ENCODE data around the gene STK33.

Gene STK33

GRCh38 chr11:8593935-8594909 lies at the start of gene STK33:
Gene STK33, minus strand, starts transcription at chr11:8594228. Its CDS starts 119,323 bp downstream, at chr11:8474905.
- no peaks in the 10 kb centered on the region for H3K36me3 ChIP-seq (ENCODE audit: insufficient read depth, low read length)
- peaks cover 7% of the 10 kb centered on the region for H3K4me1 ChIP-seq (ENCODE audit: insufficient read depth, low read length)
- no peaks in the 10 kb centered on the region for H3K9me3 ChIP-seq (ENCODE audit: low read length)
- peak within 1 kb of the TSS; percentile 61 for H3K27ac ChIP-seq (ENCODE audit: low read depth, low read length)
- no peaks in the 10 kb centered on the region for H3K27me3 ChIP-seq (ENCODE audit: control insufficient read depth in 1 of 2, insufficient read depth in 2 of 2, low read length in 2 of 2)
- H3K9ac ChIP-seq (ENCODE audit: low read length): peak within 1 kb of the TSS; percentile 48
- H3K4me3 ChIP-seq (ENCODE audit: low read depth in 1 of 2, low read length in 2 of 2): peak within 1 kb of the TSS; percentile 63 to 71

GRCh38 chr11:8642196-8642841 lies 48.3 kb upstream of the STK33 start:
- Histone ChIP-seq H3K27me3 (ENCODE audit: control insufficient read depth in 1 of 2, insufficient read depth in 2 of 2, low read length in 2 of 2) (no peaks in the 10 kb centered on the region), H3K36me3 (ENCODE audit: insufficient read depth, low read length) (no peaks in the 10 kb centered on the region), H3K9ac (ENCODE audit: low read length) (no peak overlapping the region), H3K4me3 (ENCODE audit: low read depth in 1 of 2, low read length in 2 of 2) (no peak overlapping the region), H3K27ac (ENCODE audit: low read depth, low read length) (no peak overlapping the region), H3K9me3 (ENCODE audit: low read length) (no peaks in the 10 kb centered on the region), H3K4me1 (ENCODE audit: insufficient read depth, low read length) (no peaks in the 10 kb centered on the region)

- Histone ChIP-seq H3K4me3 (ENCODE audit: low read depth in 1 of 2, low read length in 2 of 2) (no peak overlapping the region), H3K27me3 (ENCODE audit: control insufficient read depth in 1 of 2, insufficient read depth in 2 of 2, low read length in 2 of 2) (no peaks in the 10 kb centered on the region), H3K9ac (ENCODE audit: low read length) (no peak overlapping the region), H3K27ac (ENCODE audit: low read depth, low read length) (no peak overlapping the region), H3K4me1 (ENCODE audit: insufficient read depth, low read length) (no peaks in the 10 kb centered on the region), H3K9me3 (ENCODE audit: low read length) (no peaks in the 10 kb centered on the region), H3K36me3 (ENCODE audit: insufficient read depth, low read length) (peaks cover 5% of the 10 kb centered on the region)
These were observed 47.3 kb upstream of the STK33 start for GRCh38 chr11:8641332-8641731.

GRCh38 chr11:8640267-8640906 lies 46.4 kb upstream of the STK33 start:
- no peak overlapping the region for H3K9ac ChIP-seq (ENCODE audit: low read length)
- H3K4me1 ChIP-seq (ENCODE audit: insufficient read depth, low read length): no peaks in the 10 kb centered on the region
- H3K36me3 ChIP-seq (ENCODE audit: insufficient read depth, low read length): peaks cover 5% of the 10 kb centered on the region
- no peak overlapping the region for H3K4me3 ChIP-seq (ENCODE audit: low read depth in 1 of 2, low read length in 2 of 2)
- no peaks in the 10 kb centered on the region for H3K9me3 ChIP-seq (ENCODE audit: low read length)
- H3K27ac ChIP-seq (ENCODE audit: low read depth, low read length): no peak overlapping the region
- H3K27me3 ChIP-seq (ENCODE audit: control insufficient read depth in 1 of 2, insufficient read depth in 2 of 2, low read length in 2 of 2): no peaks in the 10 kb centered on the region

- Histone ChIP-seq H3K4me3 (ENCODE audit: low read depth in 1 of 2, low read length in 2 of 2) (no peak overlapping the region), H3K9me3 (ENCODE audit: low read length) (no peaks in the 10 kb centered on the region), H3K27me3 (ENCODE audit: control insufficient read depth in 1 of 2, insufficient read depth in 2 of 2, low read length in 2 of 2) (no peaks in the 10 kb centered on the region), H3K27ac (ENCODE audit: low read depth, low read length) (no peak overlapping the region), H3K4me1 (ENCODE audit: insufficient read depth, low read length) (no peaks in the 10 kb centered on the region), H3K36me3 (ENCODE audit: insufficient read depth, low read length) (peaks cover 5% of the 10 kb centered on the region), H3K9ac (ENCODE audit: low read length) (no peak overlapping the region)
These were observed 45.6 kb upstream of the STK33 start for GRCh38 chr11:8639655-8640054.

- Histone ChIP-seq H3K9me3 (ENCODE audit: low read length) (no peaks in the 10 kb centered on the region), H3K4me3 (ENCODE audit: low read depth in 1 of 2, low read length in 2 of 2) (no peak overlapping the region), H3K27ac (ENCODE audit: low read depth, low read length) (no peak overlapping the region), H3K9ac (ENCODE audit: low read length) (no peak overlapping the region), H3K36me3 (ENCODE audit: insufficient read depth, low read length) (peaks cover 5% of the 10 kb centered on the region), H3K4me1 (ENCODE audit: insufficient read depth, low read length) (no peaks in the 10 kb centered on the region), H3K27me3 (ENCODE audit: control insufficient read depth in 1 of 2, insufficient read depth in 2 of 2, low read length in 2 of 2) (no peaks in the 10 kb centered on the region)
These were observed 44.3 kb upstream of the STK33 start for GRCh38 chr11:8638300-8638699.

- Histone ChIP-seq H3K4me1 (ENCODE audit: insufficient read depth, low read length) (no peaks in the 10 kb centered on the region), H3K4me3 (ENCODE audit: low read depth in 1 of 2, low read length in 2 of 2) (no peak overlapping the region), H3K27me3 (ENCODE audit: control insufficient read depth in 1 of 2, insufficient read depth in 2 of 2, low read length in 2 of 2) (no peaks in the 10 kb centered on the region), H3K27ac (ENCODE audit: low read depth, low read length) (no peak overlapping the region), H3K36me3 (ENCODE audit: insufficient read depth, low read length) (peaks cover 5% of the 10 kb centered on the region), H3K9me3 (ENCODE audit: low read length) (no peaks in the 10 kb centered on the region), H3K9ac (ENCODE audit: low read length) (no peak overlapping the region)
These were observed 42.1 kb upstream of the STK33 start for GRCh38 chr11:8636127-8636526.

GRCh38 chr11:8634498-8634897 lies 40.5 kb upstream of the STK33 start:
- H3K9ac ChIP-seq (ENCODE audit: low read length): no peak overlapping the region
- no peak overlapping the region for H3K27ac ChIP-seq (ENCODE audit: low read depth, low read length)
- no peaks in the 10 kb centered on the region for H3K27me3 ChIP-seq (ENCODE audit: control insufficient read depth in 1 of 2, insufficient read depth in 2 of 2, low read length in 2 of 2)
- peaks cover 5% of the 10 kb centered on the region for H3K36me3 ChIP-seq (ENCODE audit: insufficient read depth, low read length)
- no peaks in the 10 kb centered on the region for H3K9me3 ChIP-seq (ENCODE audit: low read length)
- H3K4me1 ChIP-seq (ENCODE audit: insufficient read depth, low read length): no peaks in the 10 kb centered on the region
- no peak overlapping the region for H3K4me3 ChIP-seq (ENCODE audit: low read depth in 1 of 2, low read length in 2 of 2)

- no peaks in the 10 kb centered on the region for H3K9me3 ChIP-seq (ENCODE audit: low read length)
- H3K9ac ChIP-seq (ENCODE audit: low read length): no peak overlapping the region
- H3K4me3 ChIP-seq (ENCODE audit: low read depth in 1 of 2, low read length in 2 of 2): no peak overlapping the region
- no peaks in the 10 kb centered on the region for H3K27me3 ChIP-seq (ENCODE audit: control insufficient read depth in 1 of 2, insufficient read depth in 2 of 2, low read length in 2 of 2)
- peaks cover under 1% of the 10 kb centered on the region for H3K36me3 ChIP-seq (ENCODE audit: insufficient read depth, low read length)
- no peak overlapping the region for H3K27ac ChIP-seq (ENCODE audit: low read depth, low read length)
- no peaks in the 10 kb centered on the region for H3K4me1 ChIP-seq (ENCODE audit: insufficient read depth, low read length)
These were observed 37.5 kb upstream of the STK33 start for GRCh38 chr11:8631395-8632118.

GRCh38 chr11:8624698-8625097 lies 30.7 kb upstream of the STK33 start:
- Histone ChIP-seq H3K4me3 (ENCODE audit: low read depth in 1 of 2, low read length in 2 of 2) (no peak overlapping the region), H3K4me1 (ENCODE audit: insufficient read depth, low read length) (no peaks in the 10 kb centered on the region), H3K27ac (ENCODE audit: low read depth, low read length) (no peak overlapping the region), H3K27me3 (ENCODE audit: control insufficient read depth in 1 of 2, insufficient read depth in 2 of 2, low read length in 2 of 2) (no peaks in the 10 kb centered on the region), H3K9ac (ENCODE audit: low read length) (no peak overlapping the region), H3K9me3 (ENCODE audit: low read length) (no peaks in the 10 kb centered on the region), H3K36me3 (ENCODE audit: insufficient read depth, low read length) (peaks cover 15% of the 10 kb centered on the region)

- Histone ChIP-seq H3K4me3 (ENCODE audit: low read depth in 1 of 2, low read length in 2 of 2) (no peak overlapping the region), H3K27ac (ENCODE audit: low read depth, low read length) (no peak overlapping the region), H3K9me3 (ENCODE audit: low read length) (no peaks in the 10 kb centered on the region), H3K27me3 (ENCODE audit: control insufficient read depth in 1 of 2, insufficient read depth in 2 of 2, low read length in 2 of 2) (no peaks in the 10 kb centered on the region), H3K36me3 (ENCODE audit: insufficient read depth, low read length) (peaks cover 24% of the 10 kb centered on the region), H3K4me1 (ENCODE audit: insufficient read depth, low read length) (no peaks in the 10 kb centered on the region), H3K9ac (ENCODE audit: low read length) (no peak overlapping the region)
These were observed 27.1 kb upstream of the STK33 start for GRCh38 chr11:8621147-8621546.
